GM21619 (cell line): ENCODE measurements around the gene CCT8L2.
"Not testable (repeated sequence)": the region's sequence is repeated elsewhere in the genome, so short reads cannot be mapped to it uniquely, and the experiment has no call there.

Experiments
- ATAC-seq: cut with Tn5 transposase; IDR thresholded peaks from one replicate; pipeline ENCODE4 v1.9.1; 2021; ENCODE audit not compliant: unreplicated experiment

CCT8L2 gene

GRCh38 chr22:16559056-16559955 lies 33.3 kb downstream of the CCT8L2 start:
- no peak for ATAC-seq

DNA sequence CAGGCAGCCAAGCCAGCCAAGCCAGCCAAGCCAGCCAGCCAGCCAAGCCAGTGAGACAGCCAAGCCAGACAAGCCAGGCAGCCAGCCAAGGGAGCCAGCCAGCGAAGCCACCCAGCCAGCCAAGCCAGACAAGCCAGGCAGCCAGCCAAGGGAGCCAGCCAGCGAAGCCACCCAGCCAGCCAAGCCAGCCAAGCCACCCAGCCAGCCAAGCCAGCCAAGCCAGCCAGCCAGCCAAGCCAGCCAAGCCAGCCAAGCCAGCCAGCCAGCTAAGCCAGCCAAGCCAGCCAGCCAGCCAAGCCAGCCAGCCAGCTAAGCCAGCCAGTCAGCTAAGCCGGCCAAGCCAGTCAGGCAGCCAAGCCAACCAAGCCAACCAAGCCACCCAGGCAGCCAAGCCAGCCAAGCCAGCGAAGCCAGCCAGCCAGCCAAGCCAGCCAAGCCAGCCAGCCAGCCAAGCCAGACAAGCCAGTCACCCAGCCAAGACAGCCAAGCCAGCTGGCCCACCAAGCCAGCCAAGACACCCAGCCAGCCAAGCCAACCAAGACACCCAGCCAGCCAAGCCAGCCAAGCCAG lies 34.1 kb downstream of the CCT8L2 start:
- not testable (repeated sequence) for ATAC-seq

GRCh38 chr22:16557511-16557910 lies 35.1 kb downstream of the CCT8L2 start:
- not testable (repeated sequence) for ATAC-seq

DNA sequence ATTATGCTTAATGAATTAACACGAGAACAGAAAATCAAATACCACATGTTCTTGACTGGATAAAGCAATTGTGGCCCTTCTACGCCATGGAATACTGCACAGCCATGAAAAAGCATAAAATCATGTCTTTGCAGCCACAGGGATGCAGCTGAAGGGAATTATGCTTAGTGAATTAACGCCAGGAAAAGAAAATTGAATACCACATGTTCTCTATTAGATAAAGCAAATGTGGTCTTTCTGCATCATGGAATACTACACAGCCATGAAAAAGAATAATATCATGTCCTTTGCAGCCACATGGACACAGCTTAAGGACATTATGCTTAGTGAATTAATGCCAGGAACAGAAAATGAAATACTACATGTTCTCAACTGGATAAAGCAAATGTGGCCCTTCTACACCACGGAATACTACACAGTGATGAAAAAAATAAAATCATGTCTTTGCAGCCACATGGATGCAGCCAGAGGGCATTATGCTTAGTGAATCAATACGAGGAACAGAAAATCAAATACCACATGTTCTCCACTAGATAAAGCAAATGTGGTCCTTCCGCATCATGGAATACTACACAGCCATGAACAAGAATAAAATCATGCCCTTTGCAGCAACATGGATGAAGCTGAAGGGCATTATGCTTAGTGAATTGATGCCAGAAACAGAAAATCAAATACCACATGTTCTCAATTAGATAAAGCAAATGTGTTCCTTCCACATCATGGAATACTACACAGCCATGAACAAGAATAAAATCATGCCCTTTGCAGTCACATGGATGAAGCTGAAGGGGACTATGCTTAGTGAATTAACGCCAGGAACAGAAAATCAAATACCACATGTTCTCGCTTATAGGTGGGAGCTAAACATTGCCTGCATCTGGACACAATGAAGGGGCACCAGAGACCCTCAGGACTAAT lies 37.3 kb downstream of the CCT8L2 start:
- ATAC-seq = not testable (repeated sequence)

GRCh38 chr22:16543310-16543709 lies 49.3 kb downstream of the CCT8L2 start:
- ATAC-seq = not testable (repeated sequence)
